ENCODE results near the gene NMNAT2. TPM values are rescaled to one million over a fixed set of nuclear protein-coding genes. Genes with fewer than 3 reads are reported as not detected.
A peak's percentile ranks its signal among the peaks of the same experiment; 100 is the strongest.

Gene NMNAT2
- total and polyA plus RNA-seq, 2 of the 13 experiments (the other 11 are each of a cell fraction or from before 2014, with no cell fraction given) = not detected

DNA sequence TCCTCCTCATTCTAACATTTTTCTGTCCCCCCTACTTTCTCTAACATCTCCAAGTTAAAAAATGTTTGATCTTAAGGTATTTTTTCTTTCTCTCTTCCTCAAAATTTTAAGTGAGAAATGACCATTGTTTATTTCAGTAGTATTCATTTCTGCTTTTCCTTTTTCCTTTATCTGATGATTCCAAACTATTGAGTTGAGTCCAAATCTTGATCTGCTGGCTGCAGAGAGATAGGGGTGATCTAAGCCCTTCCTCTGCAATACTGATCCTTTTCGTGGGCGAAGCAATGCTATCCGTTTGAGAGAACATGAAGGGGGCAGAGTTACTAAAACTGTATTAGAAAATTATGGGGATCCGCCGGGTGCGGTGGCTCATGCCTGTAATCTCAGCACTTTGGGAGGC lies 516 bp upstream of the NMNAT2 start:
- Histone ChIP-seq H3K4me3 (replicated peaks in 1 of 3; ENCODE audit: insufficient read depth in 1 of 3, low read depth in 2 of 3, low read length in 3 of 3) (no peak overlapping the region), H3K27me3 (ENCODE audit: control insufficient read depth in 1 of 2, insufficient read depth in 2 of 2, low read length in 2 of 2) (peaks cover 0 to 10% of the 10 kb centered on the region in 2 experiments; a peak in 1 of 5 replicates), H3K79me2 (ENCODE audit: insufficient read depth, low read length) (no peaks in the 10 kb centered on the region), H3K36me3 (replicated peaks in 1 of 2; ENCODE audit: control insufficient read depth in 1 of 2, insufficient read depth in 2 of 2, low read length in 2 of 2) (no peaks in the 10 kb centered on the region), H3K9me3 (ENCODE audit: low read length) (no peaks in the 10 kb centered on the region), H4K20me1 (ENCODE audit: insufficient read depth, low read length) (no peaks in the 10 kb centered on the region), H3K9ac (ENCODE audit: insufficient read depth, low read depth, low read length) (no peak overlapping the region), H3K4me1 (ENCODE audit: insufficient read depth, low read length) (no peaks in the 10 kb centered on the region), H3K4me2 (ENCODE audit: low read depth, low read length) (no peak overlapping the region), H2AFZ (ENCODE audit: low read length) (no peak overlapping the region), H3K27ac (ENCODE audit: extremely low read length, insufficient read depth, low read length) (no peak overlapping the region)
- BruUV-seq (replicated peaks) = no TSS peak
- ChIA-PET POLR2A (no interaction called here), CTCF (ENCODE audit: low intra/inter-chr PET ratio, low total read pairs) (no interaction called here)
- TF ChIP-seq HNF4G (IDR thresholded peaks at IDR 0.05; ENCODE audit: borderline replicate concordance, low read depth, low read length) (no peak), HNF4G (CRISPR knock-in tag; IDR thresholded peaks at IDR 0.05; ENCODE audit: borderline replicate concordance, low read depth) (no peak), ZC3H4 (CRISPR knock-in tag; IDR thresholded peaks at IDR 0.05; ENCODE audit: borderline replicate concordance) (no peak), YEATS4 (CRISPR knock-in tag; IDR thresholded peaks at IDR 0.05; ENCODE audit: borderline replicate concordance) (no peak), ZNF10 (CRISPR knock-in tag; IDR thresholded peaks at IDR 0.05; ENCODE audit: borderline replicate concordance, low read depth) (no peak), PLRG1 (conservative IDR thresholded peaks at IDR 0.05) (no peak)
- in situ Hi-C loops (cut with HindIII; ENCODE audit: extremely low pct_ligation_motif_present, low pct_unique_long_range_greater_than_20kb) = no loop called here
- no peak for FAIRE-seq
- WGBS (ENCODE audit: low lambda C conversion rate) = 77% methylated on average over 6 of the region's 6 CpGs
- no peak for DNase-seq (ENCODE audit: low spot score)
- no peak for ATAC-seq
- intact Hi-C loops (cut with micrococcal nuclease; ENCODE audit: unreplicated experiment) = no loop called here

DNA sequence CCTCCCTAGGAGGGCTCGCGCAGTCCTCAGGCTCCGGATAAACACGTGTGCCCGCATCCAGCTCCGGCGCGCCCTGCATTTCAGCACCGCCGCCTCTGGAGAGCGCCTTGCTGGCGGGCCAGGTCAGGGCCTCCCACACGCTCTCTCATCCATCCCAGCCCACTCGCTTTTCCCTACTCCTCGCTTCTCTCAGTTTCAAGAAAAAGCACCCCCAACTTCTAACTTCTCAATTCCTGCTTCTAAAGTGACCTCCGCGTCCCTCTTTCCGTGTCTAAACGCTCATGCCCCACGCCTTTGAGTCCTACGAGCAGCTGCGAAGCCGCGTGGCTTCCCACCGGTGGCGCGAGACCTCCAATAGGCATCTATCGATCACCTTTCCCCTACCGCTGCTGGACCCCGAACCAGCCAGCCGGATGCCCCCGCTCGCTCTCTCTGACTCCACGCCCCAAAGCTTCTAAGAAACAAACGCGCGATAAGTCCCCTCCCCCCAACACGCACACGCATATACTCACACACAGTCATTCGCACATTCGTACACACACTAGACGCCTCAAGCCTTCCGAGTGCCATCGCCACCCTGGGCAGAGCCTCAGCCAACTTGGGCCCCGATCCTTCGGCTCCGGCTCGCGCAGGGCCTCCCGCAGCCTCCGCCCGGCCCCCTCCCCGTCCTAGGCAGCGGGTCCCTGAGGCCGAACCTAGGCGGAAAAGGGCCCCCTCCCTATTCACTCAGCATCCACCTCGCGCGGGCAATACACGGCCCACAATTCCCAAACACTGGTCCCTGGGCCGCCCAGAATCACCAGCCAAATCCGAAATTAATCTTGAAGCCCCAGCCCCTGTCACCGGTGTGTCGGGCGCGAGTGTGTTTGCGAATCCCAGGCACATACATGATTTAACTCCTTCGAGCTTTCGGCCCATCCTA lies 1.1 kb downstream of the NMNAT2 start:
- no peaks in the 10 kb centered on the region for H3K79me2 ChIP-seq (ENCODE audit: insufficient read depth, low read length)
- ChIA-PET CTCF (ENCODE audit: low intra/inter-chr PET ratio, low total read pairs) (no interaction called here), POLR2A (no interaction called here)
- peak; percentile 68 for ATAC-seq
- whole genome bisulfite sequencing (ENCODE audit: low lambda C conversion rate) = 67% methylated on average over 69 of the region's 69 CpGs
- no peaks in the 10 kb centered on the region for H3K9me3 ChIP-seq (ENCODE audit: low read length)
- no peaks in the 10 kb centered on the region for H3K4me1 ChIP-seq (ENCODE audit: insufficient read depth, low read length)
- no peak overlapping the region for H3K27ac ChIP-seq (ENCODE audit: extremely low read length, insufficient read depth, low read length)
- no peak overlapping the region for H2AFZ ChIP-seq (ENCODE audit: low read length)
- H3K4me3 ChIP-seq (replicated peaks in 1 of 3; ENCODE audit: insufficient read depth in 1 of 3, low read depth in 2 of 3, low read length in 3 of 3) = no peak overlapping the region
- BruUV-seq (replicated peaks) = no TSS peak
- H4K20me1 ChIP-seq (ENCODE audit: insufficient read depth, low read length) = no peaks in the 10 kb centered on the region
- no peak for DNase-seq (ENCODE audit: low spot score)
- in situ Hi-C loops (cut with HindIII; ENCODE audit: extremely low pct_ligation_motif_present, low pct_unique_long_range_greater_than_20kb) (no loop called here), intact Hi-C loops (cut with micrococcal nuclease; ENCODE audit: unreplicated experiment) (no loop called here)
- no peak overlapping the region for H3K4me2 ChIP-seq (ENCODE audit: low read depth, low read length)
- no peaks in the 10 kb centered on the region for H3K36me3 ChIP-seq (replicated peaks in 1 of 2; ENCODE audit: control insufficient read depth in 1 of 2, insufficient read depth in 2 of 2, low read length in 2 of 2)
- H3K27me3 ChIP-seq (ENCODE audit: control insufficient read depth in 1 of 2, insufficient read depth in 2 of 2, low read length in 2 of 2) = peaks cover 0 to 10% of the 10 kb centered on the region in 2 experiments; a peak in 1 of 5 replicates
- no peak overlapping the region for H3K9ac ChIP-seq (ENCODE audit: insufficient read depth, low read depth, low read length)
- no peak for FAIRE-seq
- TF ChIP-seq WIZ (CRISPR knock-in tag; IDR thresholded peaks at IDR 0.05) (no peak), ZNF7 (CRISPR knock-in tag; IDR thresholded peaks at IDR 0.05) (no peak), SP5 (CRISPR knock-in tag; IDR thresholded peaks at IDR 0.05; ENCODE audit: borderline replicate concordance, low read depth) (no peak), KAT7 (CRISPR knock-in tag; IDR thresholded peaks at IDR 0.05; ENCODE audit: borderline replicate concordance) (no peak), NPAS2 (CRISPR knock-in tag; IDR thresholded peaks at IDR 0.05; ENCODE audit: borderline replicate concordance) (no peak)
- TF ChIP-seq, protein P1, sequence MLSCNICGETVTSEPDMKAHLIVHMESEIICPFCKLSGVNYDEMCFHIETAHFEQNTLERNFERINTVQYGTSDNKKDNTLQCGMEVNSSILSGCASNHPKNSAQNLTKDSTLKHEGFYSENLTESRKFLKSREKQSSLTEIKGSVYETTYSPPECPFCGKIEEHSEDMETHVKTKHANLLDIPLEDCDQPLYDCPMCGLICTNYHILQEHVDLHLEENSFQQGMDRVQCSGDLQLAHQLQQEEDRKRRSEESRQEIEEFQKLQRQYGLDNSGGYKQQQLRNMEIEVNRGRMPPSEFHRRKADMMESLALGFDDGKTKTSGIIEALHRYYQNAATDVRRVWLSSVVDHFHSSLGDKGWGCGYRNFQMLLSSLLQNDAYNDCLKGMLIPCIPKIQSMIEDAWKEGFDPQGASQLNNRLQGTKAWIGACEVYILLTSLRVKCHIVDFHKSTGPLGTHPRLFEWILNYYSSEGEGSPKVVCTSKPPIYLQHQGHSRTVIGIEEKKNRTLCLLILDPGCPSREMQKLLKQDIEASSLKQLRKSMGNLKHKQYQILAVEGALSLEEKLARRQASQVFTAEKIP (CRISPR knock-in tag; IDR thresholded peaks at IDR 0.05; ENCODE audit: borderline replicate concordance) = no peak
- TF ChIP-seq, protein P2, sequence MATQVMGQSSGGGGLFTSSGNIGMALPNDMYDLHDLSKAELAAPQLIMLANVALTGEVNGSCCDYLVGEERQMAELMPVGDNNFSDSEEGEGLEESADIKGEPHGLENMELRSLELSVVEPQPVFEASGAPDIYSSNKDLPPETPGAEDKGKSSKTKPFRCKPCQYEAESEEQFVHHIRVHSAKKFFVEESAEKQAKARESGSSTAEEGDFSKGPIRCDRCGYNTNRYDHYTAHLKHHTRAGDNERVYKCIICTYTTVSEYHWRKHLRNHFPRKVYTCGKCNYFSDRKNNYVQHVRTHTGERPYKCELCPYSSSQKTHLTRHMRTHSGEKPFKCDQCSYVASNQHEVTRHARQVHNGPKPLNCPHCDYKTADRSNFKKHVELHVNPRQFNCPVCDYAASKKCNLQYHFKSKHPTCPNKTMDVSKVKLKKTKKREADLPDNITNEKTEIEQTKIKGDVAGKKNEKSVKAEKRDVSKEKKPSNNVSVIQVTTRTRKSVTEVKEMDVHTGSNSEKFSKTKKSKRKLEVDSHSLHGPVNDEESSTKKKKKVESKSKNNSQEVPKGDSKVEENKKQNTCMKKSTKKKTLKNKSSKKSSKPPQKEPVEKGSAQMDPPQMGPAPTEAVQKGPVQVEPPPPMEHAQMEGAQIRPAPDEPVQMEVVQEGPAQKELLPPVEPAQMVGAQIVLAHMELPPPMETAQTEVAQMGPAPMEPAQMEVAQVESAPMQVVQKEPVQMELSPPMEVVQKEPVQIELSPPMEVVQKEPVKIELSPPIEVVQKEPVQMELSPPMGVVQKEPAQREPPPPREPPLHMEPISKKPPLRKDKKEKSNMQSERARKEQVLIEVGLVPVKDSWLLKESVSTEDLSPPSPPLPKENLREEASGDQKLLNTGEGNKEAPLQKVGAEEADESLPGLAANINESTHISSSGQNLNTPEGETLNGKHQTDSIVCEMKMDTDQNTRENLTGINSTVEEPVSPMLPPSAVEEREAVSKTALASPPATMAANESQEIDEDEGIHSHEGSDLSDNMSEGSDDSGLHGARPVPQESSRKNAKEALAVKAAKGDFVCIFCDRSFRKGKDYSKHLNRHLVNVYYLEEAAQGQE (IDR thresholded peaks at IDR 0.05; ENCODE audit: borderline replicate concordance in 1 of 2, low read depth in 1 of 2, low read length in 2 of 2) = peak; percentile 82 to 93

Measured in HepG2 (cell line).